Lower lobe of right lung (tissue), 2 donors: ENCODE data around the gene MORN1. TPM values are rescaled to one million over a fixed set of nuclear protein-coding genes. Genes with fewer than 3 reads are reported as not detected.

ENCODE experiments used
- ATAC-seq, 2 donors: fragments of 200-7000 bp; cut with Tn5 transposase; one replicate each; pipeline ENCODE4 v1.9.1; 2020 to 2022; ENCODE audit warnings: mild to moderate bottlenecking in 2 of 2, moderate library complexity in 2 of 2
- DNase-seq: peaks from one replicate; pipeline ENCODE4 v3.0.0-alpha.2; 2020
- H3K27ac ChIP-seq: fragments of 200-600 bp; one replicate; pipeline ENCODE4 v1.8.0; 2022
- H3K27me3 ChIP-seq: fragments of 200-600 bp; one replicate; pipeline ENCODE4 v1.8.0; 2022; ENCODE audit warnings: low read depth
- H3K36me3 ChIP-seq: fragments of 200-600 bp; one replicate; pipeline ENCODE4 v1.8.0; 2022; ENCODE audit warnings: mild to moderate bottlenecking
- H3K4me1 ChIP-seq: fragments of 200-600 bp; one replicate; pipeline ENCODE4 v1.8.0; 2022
- H3K4me3 ChIP-seq: fragments of 200-600 bp; one replicate; pipeline ENCODE4 v1.8.0; 2022; ENCODE audit warnings: mild to moderate bottlenecking
- H3K9me3 ChIP-seq: fragments of 200-600 bp; one replicate; pipeline ENCODE4 v1.8.0; 2022
- CTCF ChIP-seq: fragments of 200-600 bp; IDR thresholded peaks from one replicate; pipeline ENCODE4 v1.8.0; 2022; ENCODE audit warnings: antibody characterized with exemption, mild to moderate bottlenecking
- intact Hi-C: fragments of 100-400 bp; cut with DNase I; formaldehyde crosslinking; loops from one replicate; pipeline ENCODE4 v1.11.0; 2022
- total RNA-seq: library from RNA; stranded (reverse); fragmentation: NEBNext Ultra II Directional; extraction: Animal tissue kit (Norgen Biotek cat#: 25700); gene quantifications from one replicate; pipeline ENCODE4 v1.2.1, GENCODE V29; 2021
- donor health status: DM: no; HTN: yes; CAD: no; lungs with severe emphysema.

MORN1 gene
- total RNA-seq, 1 donor from 2014 or later, result 13.4 TPM

- DNase-seq, result no peak
- H3K36me3 ChIP-seq, result peaks cover 17% of the 10 kb centered on the region
- no peaks in the 10 kb centered on the region for H3K9me3 ChIP-seq
- no peak for TF ChIP-seq CTCF
- H3K4me3 ChIP-seq, result no peak overlapping the region
- H3K4me1 ChIP-seq, result peaks cover 61% of the 10 kb centered on the region
- H3K27me3 ChIP-seq, result no peaks in the 10 kb centered on the region
- peak overlapping the region; percentile 92 for H3K27ac ChIP-seq
- no peak for ATAC-seq
- intact Hi-C loops, result no loop called here
These were observed 78.6 kb downstream of the MORN1 start for GRCh38 chr1:2312515-2313301.

- ATAC-seq (no peak), DNase-seq (no peak)
- H3K4me3 ChIP-seq, result no peak overlapping the region
- intact Hi-C loops, result no loop called here
- H3K9me3 ChIP-seq, result no peaks in the 10 kb centered on the region
- H3K27me3 ChIP-seq, result no peaks in the 10 kb centered on the region
- H3K4me1 ChIP-seq, result peaks cover 61% of the 10 kb centered on the region
- H3K27ac ChIP-seq, result peak overlapping the region; percentile 92
- TF ChIP-seq CTCF, result no peak
- peaks cover 22% of the 10 kb centered on the region for H3K36me3 ChIP-seq
These were observed 79.2 kb downstream of the MORN1 start for GRCh38 chr1:2312160-2312514.

GRCh38 chr1:2311184-2312032, 79.9 kb downstream of the MORN1 start:
- ATAC-seq (peak; percentile 32 to 34), DNase-seq (peak; percentile 75)
- no peaks in the 10 kb centered on the region for H3K9me3 ChIP-seq
- peaks cover 30% of the 10 kb centered on the region for H3K36me3 ChIP-seq
- no peak overlapping the region for H3K4me3 ChIP-seq
- H3K27me3 ChIP-seq, result no peaks in the 10 kb centered on the region
- H3K27ac ChIP-seq, result peak overlapping the region; percentile 92
- peak; percentile 51 for TF ChIP-seq CTCF
- intact Hi-C loops, result no loop called here
- H3K4me1 ChIP-seq, result peaks cover 55% of the 10 kb centered on the region

DNA sequence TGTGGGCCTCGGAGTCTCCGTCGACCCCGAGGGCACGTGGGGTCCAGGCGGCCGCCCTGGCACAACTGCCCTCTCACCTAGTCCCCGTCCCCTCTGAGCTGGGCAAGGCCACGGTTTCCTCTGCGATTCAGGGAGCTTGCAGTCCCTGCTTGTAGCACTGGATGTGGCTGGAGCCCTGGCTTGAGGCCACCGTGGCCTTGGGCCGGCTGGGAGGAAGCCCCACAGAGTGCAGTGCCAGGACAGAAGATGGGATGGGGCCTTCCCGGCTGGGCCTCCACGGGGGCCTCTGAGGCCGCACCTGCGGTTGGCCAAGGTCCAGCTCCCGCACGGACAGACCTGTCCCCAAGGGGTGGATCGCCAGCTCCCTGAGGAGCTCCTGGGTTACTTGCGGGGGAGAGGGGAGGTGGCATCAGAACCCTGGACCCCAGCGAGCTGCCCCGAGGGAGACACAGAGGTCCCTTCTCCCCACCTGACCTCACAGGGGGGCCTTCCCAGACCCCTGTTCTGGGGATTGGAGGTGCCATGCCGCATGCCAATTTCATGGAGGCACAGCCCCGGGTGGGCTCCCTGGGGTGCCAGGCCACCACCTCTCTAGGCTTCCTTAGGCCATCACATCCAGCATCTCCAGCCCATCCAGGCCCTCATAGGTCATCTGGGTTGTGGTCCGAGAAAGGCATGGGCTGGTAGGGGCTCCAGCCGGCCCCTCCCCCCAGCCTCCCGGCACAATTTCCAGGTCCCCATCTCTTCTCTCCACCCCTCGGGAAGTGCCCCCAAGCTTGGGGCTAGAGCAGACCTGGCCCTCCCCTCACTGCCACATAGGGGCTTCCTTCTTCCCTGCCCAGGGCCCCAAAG, 80.8 kb downstream of the MORN1 start:
- ATAC-seq (no peak), DNase-seq (no peak)
- H3K4me3 ChIP-seq, result no peak overlapping the region
- H3K36me3 ChIP-seq, result peaks cover 38% of the 10 kb centered on the region
- intact Hi-C loops, result no loop called here
- TF ChIP-seq CTCF, result no peak
- no peaks in the 10 kb centered on the region for H3K27me3 ChIP-seq
- peak overlapping the region; percentile 92 for H3K27ac ChIP-seq
- peaks cover 47% of the 10 kb centered on the region for H3K4me1 ChIP-seq
- H3K9me3 ChIP-seq, result no peaks in the 10 kb centered on the region

DNA sequence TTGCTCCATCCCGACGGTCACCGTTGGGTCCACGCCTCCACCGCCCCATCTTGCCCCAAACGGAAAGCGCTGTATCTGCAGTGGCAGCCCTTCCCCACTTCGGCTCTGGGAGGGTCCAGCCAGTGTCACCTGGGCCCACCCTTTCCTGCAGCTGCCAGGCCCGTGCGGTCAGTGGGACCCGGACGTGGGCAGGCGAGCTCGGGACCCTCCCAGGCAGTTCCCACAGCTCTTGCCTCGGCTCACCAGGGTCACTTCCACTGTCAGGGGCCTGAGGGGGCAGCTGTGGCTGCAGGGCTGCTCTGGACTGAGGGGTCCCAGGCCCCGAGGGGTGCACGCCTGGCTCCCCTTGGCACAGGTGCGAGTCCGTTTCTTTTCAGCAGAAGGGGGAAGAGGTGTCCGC, 82.5 kb downstream of the MORN1 start:
- Histone ChIP-seq H3K4me3 (no peak overlapping the region), H3K4me1 (peaks cover 35% of the 10 kb centered on the region), H3K36me3 (peaks cover 55% of the 10 kb centered on the region), H3K9me3 (no peaks in the 10 kb centered on the region), H3K27me3 (no peaks in the 10 kb centered on the region), H3K27ac (no peak overlapping the region)
- intact Hi-C loops, result no loop called here
- no peak for TF ChIP-seq CTCF
- ATAC-seq (no peak), DNase-seq (no peak)
